Mesendoderm (in vitro differentiated cells): ENCODE results near the gene C9orf57.

ENCODE experiments used
- DNase-seq: peaks from one replicate; pipeline ENCODE4 v3.0.0; 2013
- H2AK5ac ChIP-seq: 2 replicates; pipeline ENCODE4 v1.6.1; 2013; ENCODE audit warnings: low read length, inconsistent platforms
- H2BK120ac ChIP-seq: 2 replicates; pipeline ENCODE4 v1.6.1; 2013; ENCODE audit warnings: low read depth, mild to moderate bottlenecking, low read length, moderate library complexity, mixed read lengths
- H2BK15ac ChIP-seq: replicated peaks from 2 replicates; pipeline ENCODE4 v1.6.1; 2013; ENCODE audit warnings: low read depth, mild to moderate bottlenecking, moderate library complexity
- H2BK5ac ChIP-seq: 2 replicates; pipeline ENCODE4 v1.6.1; 2013; ENCODE audit warnings: low read length, inconsistent platforms
- H3K18ac ChIP-seq: 2 replicates; pipeline ENCODE4 v1.6.1; 2013; ENCODE audit warnings: mild to moderate bottlenecking, low read length, mixed read lengths
- H3K23ac ChIP-seq: one replicate; pipeline ENCODE4 v1.6.1; 2013; ENCODE audit warnings: low read length
- H3K27ac ChIP-seq: 2 replicates; pipeline ENCODE4 v1.5.1; 2013; ENCODE audit warnings: low read depth, mild to moderate bottlenecking, inconsistent platforms, low read length, moderate library complexity
- H3K27me3 ChIP-seq: 2 replicates; pipeline ENCODE4 v1.6.1; 2013; ENCODE audit warnings: low read length, control low read depth, mild to moderate bottlenecking, inconsistent platforms; ENCODE audit not compliant: insufficient read depth, poor library complexity
- H3K36me3 ChIP-seq: 2 replicates; pipeline ENCODE4 v1.6.1; 2013; ENCODE audit warnings: low read length, inconsistent platforms; ENCODE audit not compliant: control insufficient read depth, insufficient read depth
- H3K4ac ChIP-seq: one replicate; pipeline ENCODE4 v1.6.1; 2013; ENCODE audit warnings: low read depth, mild to moderate bottlenecking, low read length, moderate library complexity
- H3K4me1 ChIP-seq: 2 replicates; pipeline ENCODE4 v1.6.1; 2013; ENCODE audit warnings: low read depth, low read length, inconsistent platforms; ENCODE audit not compliant: control insufficient read depth
- H3K4me2 ChIP-seq: 2 replicates; pipeline ENCODE4 v1.6.1; 2013; ENCODE audit warnings: low read length
- H3K4me3 ChIP-seq: 2 replicates; pipeline ENCODE4 v1.5.1; 2013; ENCODE audit warnings: mild to moderate bottlenecking, low read length
- H3K56ac ChIP-seq: one replicate; pipeline ENCODE4 v1.6.1; 2013; ENCODE audit warnings: low read length
- H3K79me1 ChIP-seq: 2 replicates; pipeline ENCODE4 v1.6.1; 2013; ENCODE audit warnings: low read length, inconsistent platforms
- H3K79me2 ChIP-seq: 2 replicates; pipeline ENCODE4 v1.6.1; 2013; ENCODE audit warnings: mild to moderate bottlenecking, low read length; ENCODE audit not compliant: control insufficient read depth, insufficient read depth
- H3K9ac ChIP-seq: 2 replicates; pipeline ENCODE4 v1.6.1; 2013; ENCODE audit warnings: low read length, inconsistent platforms
- H4K5ac ChIP-seq: one replicate; pipeline ENCODE4 v1.6.1; 2013; ENCODE audit warnings: low read length
- H4K8ac ChIP-seq: one replicate; pipeline ENCODE4 v1.6.1; 2013; ENCODE audit warnings: low read depth, mild to moderate bottlenecking, control low read depth, low read length, moderate library complexity
- WGBS: extraction: QIAGEN DNeasy Blood & Tissue Kit; methylation state at CpG from one replicate; pipeline ENCODE4 v1.1.7; 2013; ENCODE audit warnings: low lambda C conversion rate, missing lambda C conversion rate; ENCODE audit not compliant: insufficient coverage; ENCODE audit errors: extremely low coverage; 5-methylcytosine and 5-hydroxymethylcytosine counted together

C9orf57 gene

GRCh38 chr9:72038408-72038807, 22.0 kb downstream of the C9orf57 start:
- no peak overlapping the region for H2AK5ac ChIP-seq
- H2BK5ac ChIP-seq, result no peak overlapping the region
- no peak overlapping the region for H3K9ac ChIP-seq
- no peak overlapping the region for H3K4me3 ChIP-seq
- H3K79me2 ChIP-seq, result no peaks in the 10 kb centered on the region
- no peaks in the 10 kb centered on the region for H3K4me1 ChIP-seq
- H2BK15ac ChIP-seq, result no peak overlapping the region
- H3K27me3 ChIP-seq, result no peaks in the 10 kb centered on the region
- no peak overlapping the region for H3K4ac ChIP-seq
- DNase-seq, result no peak
- no peak overlapping the region for H3K4me2 ChIP-seq
- H3K27ac ChIP-seq, result no peak overlapping the region
- H4K5ac ChIP-seq, result no peak overlapping the region
- WGBS, result no CpG with 5 or more reads among the region's 4 CpGs
- H2BK120ac ChIP-seq, result no peak overlapping the region
- H3K18ac ChIP-seq, result no peak overlapping the region
- H3K23ac ChIP-seq, result no peak overlapping the region
- H4K8ac ChIP-seq, result no peak overlapping the region
- no peak overlapping the region for H3K56ac ChIP-seq
- H3K79me1 ChIP-seq, result no peaks in the 10 kb centered on the region
- H3K36me3 ChIP-seq, result no peaks in the 10 kb centered on the region

GRCh38 chr9:72037571-72037970, 22.8 kb downstream of the C9orf57 start:
- WGBS, result no CpG with 5 or more reads among the region's 4 CpGs
- no peak overlapping the region for H2BK15ac ChIP-seq
- H2AK5ac ChIP-seq, result no peak overlapping the region
- no peak overlapping the region for H3K4me2 ChIP-seq
- H3K79me1 ChIP-seq, result no peaks in the 10 kb centered on the region
- no peak overlapping the region for H3K18ac ChIP-seq
- no peak overlapping the region for H3K56ac ChIP-seq
- no peaks in the 10 kb centered on the region for H3K27me3 ChIP-seq
- H4K5ac ChIP-seq, result no peak overlapping the region
- no peak overlapping the region for H3K4ac ChIP-seq
- H3K9ac ChIP-seq, result no peak overlapping the region
- no peaks in the 10 kb centered on the region for H3K4me1 ChIP-seq
- no peak overlapping the region for H4K8ac ChIP-seq
- H3K27ac ChIP-seq, result no peak overlapping the region
- DNase-seq, result no peak
- H3K4me3 ChIP-seq, result no peak overlapping the region
- no peaks in the 10 kb centered on the region for H3K36me3 ChIP-seq
- H2BK120ac ChIP-seq, result no peak overlapping the region
- H3K23ac ChIP-seq, result no peak overlapping the region
- no peaks in the 10 kb centered on the region for H3K79me2 ChIP-seq
- no peak overlapping the region for H2BK5ac ChIP-seq

- Histone ChIP-seq H3K27me3 (no peaks in the 10 kb centered on the region), H3K36me3 (no peaks in the 10 kb centered on the region), H3K56ac (no peak overlapping the region), H2BK5ac (no peak overlapping the region), H3K79me2 (no peaks in the 10 kb centered on the region), H4K8ac (no peak overlapping the region), H3K27ac (no peak overlapping the region), H2BK15ac (no peak overlapping the region), H3K9ac (no peak overlapping the region), H2AK5ac (no peak overlapping the region), H3K4ac (no peak overlapping the region), H3K4me1 (no peaks in the 10 kb centered on the region), H3K18ac (no peak overlapping the region), H3K4me3 (no peak overlapping the region), H3K4me2 (no peak overlapping the region), H2BK120ac (no peak overlapping the region), H3K23ac (no peak overlapping the region), H3K79me1 (no peaks in the 10 kb centered on the region), H4K5ac (no peak overlapping the region)
- WGBS, result no CpG with 5 or more reads among the region's 2 CpGs
- no peak for DNase-seq
These were observed 29.6 kb downstream of the C9orf57 start for GRCh38 chr9:72030767-72031166.

GRCh38 chr9:72029986-72030385, 30.4 kb downstream of the C9orf57 start:
- H3K9ac ChIP-seq, result no peak overlapping the region
- no peaks in the 10 kb centered on the region for H3K4me1 ChIP-seq
- no peak overlapping the region for H3K4me2 ChIP-seq
- no peak overlapping the region for H3K23ac ChIP-seq
- H3K79me2 ChIP-seq, result no peaks in the 10 kb centered on the region
- H2BK5ac ChIP-seq, result no peak overlapping the region
- no CpG with 5 or more reads among the region's 1 CpG for WGBS
- H3K27me3 ChIP-seq, result no peaks in the 10 kb centered on the region
- H4K5ac ChIP-seq, result no peak overlapping the region
- H3K18ac ChIP-seq, result no peak overlapping the region
- H3K4me3 ChIP-seq, result no peak overlapping the region
- H3K56ac ChIP-seq, result no peak overlapping the region
- no peaks in the 10 kb centered on the region for H3K36me3 ChIP-seq
- DNase-seq, result no peak
- H4K8ac ChIP-seq, result no peak overlapping the region
- no peak overlapping the region for H2AK5ac ChIP-seq
- no peaks in the 10 kb centered on the region for H3K79me1 ChIP-seq
- no peak overlapping the region for H3K4ac ChIP-seq
- no peak overlapping the region for H3K27ac ChIP-seq
- no peak overlapping the region for H2BK15ac ChIP-seq
- no peak overlapping the region for H2BK120ac ChIP-seq

- no peak overlapping the region for H2BK120ac ChIP-seq
- no peaks in the 10 kb centered on the region for H3K79me1 ChIP-seq
- no peak overlapping the region for H2BK5ac ChIP-seq
- no CpG with 5 or more reads among the region's 3 CpGs for WGBS
- no peak overlapping the region for H3K56ac ChIP-seq
- no peak overlapping the region for H2AK5ac ChIP-seq
- H3K18ac ChIP-seq, result no peak overlapping the region
- no peak overlapping the region for H3K4me2 ChIP-seq
- no peak overlapping the region for H3K23ac ChIP-seq
- H3K27me3 ChIP-seq, result no peaks in the 10 kb centered on the region
- H4K8ac ChIP-seq, result no peak overlapping the region
- no peak overlapping the region for H3K4me3 ChIP-seq
- H2BK15ac ChIP-seq, result no peak overlapping the region
- no peaks in the 10 kb centered on the region for H3K79me2 ChIP-seq
- DNase-seq, result no peak
- H3K4ac ChIP-seq, result no peak overlapping the region
- H3K4me1 ChIP-seq, result no peaks in the 10 kb centered on the region
- no peaks in the 10 kb centered on the region for H3K36me3 ChIP-seq
- no peak overlapping the region for H4K5ac ChIP-seq
- H3K27ac ChIP-seq, result no peak overlapping the region
- no peak overlapping the region for H3K9ac ChIP-seq
These were observed 34.5 kb downstream of the C9orf57 start for GRCh38 chr9:72025906-72026305.

GRCh38 chr9:72023596-72023995, 36.8 kb downstream of the C9orf57 start:
- no peaks in the 10 kb centered on the region for H3K79me2 ChIP-seq
- H3K4me3 ChIP-seq, result no peak overlapping the region
- H3K56ac ChIP-seq, result no peak overlapping the region
- no peak overlapping the region for H3K4ac ChIP-seq
- H3K9ac ChIP-seq, result no peak overlapping the region
- no peaks in the 10 kb centered on the region for H3K4me1 ChIP-seq
- no peak for DNase-seq
- no peak overlapping the region for H2BK15ac ChIP-seq
- H3K27ac ChIP-seq, result no peak overlapping the region
- H3K79me1 ChIP-seq, result no peaks in the 10 kb centered on the region
- no peak overlapping the region for H2AK5ac ChIP-seq
- no peaks in the 10 kb centered on the region for H3K36me3 ChIP-seq
- no peak overlapping the region for H3K23ac ChIP-seq
- no peak overlapping the region for H3K18ac ChIP-seq
- H4K8ac ChIP-seq, result no peak overlapping the region
- H4K5ac ChIP-seq, result no peak overlapping the region
- no peaks in the 10 kb centered on the region for H3K27me3 ChIP-seq
- H3K4me2 ChIP-seq, result no peak overlapping the region
- WGBS, result no CpG with 5 or more reads among the region's 4 CpGs
- no peak overlapping the region for H2BK120ac ChIP-seq
- no peak overlapping the region for H2BK5ac ChIP-seq
